K562 (cell line): ENCODE data around the gene CCDC102B. TPM values are rescaled to one million over a fixed set of nuclear protein-coding genes. Genes with fewer than 3 reads are reported as not detected.

ENCODE experiments used
- ZBTB40 ChIP-seq, 2 experiments: fragments of 450-650 bp in 1 of 2; sonication (generic) in 1 of 2; formaldehyde crosslinking in 1 of 2; IDR thresholded peaks; 2 replicates each; pipeline versions ENCODE4 v1.7.1 to v1.9.0; 2016 to 2022; ENCODE audit warnings: inconsistent platforms in 1 of 2, mild to moderate bottlenecking in 1 of 2, missing genetic modification reagents in 1 of 2
- ZNF551 ChIP-seq: fragments of 250-450 bp; sonication (Bioruptor Pico); IDR thresholded peaks from 2 replicates; pipeline ENCODE4 v1.5.0; 2021; ENCODE audit warnings: mild to moderate bottlenecking, moderate library complexity
- polyA plus RNA-seq, 8 experiments: library from polyadenylated mRNA; depleted of rRNA in 4 of 8; stranded (reverse) in 5 of 8; unstranded in 3 of 8; fragments of >200 nt; fragmentation: Nextera tagmentation in 2 of 8; fragmentation: Illumina TruSeq in 1 of 8; extraction: Ambion mirVana in 2 of 8; extraction: Trizol in 1 of 8; gene quantifications; 2 replicates each; pipeline versions ENCODE4 v1.2.1 to v1.2.3, GENCODE V29; 2011 to 2014; ENCODE audit warnings: inconsistent platforms in 1 of 8, missing spikeins in 1 of 8
- total RNA-seq, 7 experiments: library from RNA; depleted of rRNA in 6 of 7; stranded (reverse); fragments of >200 nt in 6 of 7; fragmentation: Illumina TruSeq in 2 of 7; extraction: Trizol in 2 of 7; gene quantifications; 2 replicates each; pipeline versions ENCODE4 v1.2.1 to v1.2.3, GENCODE V29; 2011 to 2021; ENCODE audit warnings: low replicate concordance in 1 of 7

Gene CCDC102B
- total and polyA plus RNA-seq, 9 of the 15 experiments (the other 6 are each of a cell fraction or from before 2014, with no cell fraction given): 0.18 to 1.5 (median 0.73) TPM

GRCh38 chr18:68861365-68861764, 63.5 kb downstream of the CCDC102B start (continued):
- TF ChIP-seq ZBTB40 (IDR thresholded peaks at IDR 0.05): no peak
- TF ChIP-seq ZBTB40 (CRISPR knock-in tag; IDR thresholded peaks at IDR 0.05): no peak
- no peak for TF ChIP-seq ZNF551 (CRISPR knock-in tag)
